IPS DF 19.7 (cell line): Measurements from ENCODE around the gene RPL31.
"Not testable (repeated sequence)": the region's sequence is repeated elsewhere in the genome, so short reads cannot be mapped to it uniquely, and the experiment has no call there.

ENCODE experiments used
- DNase-seq: peaks from one replicate; pipeline ENCODE4 v3.0.0-alpha.2; 2013; ENCODE audit warnings: low read depth, low spot score

RPL31 gene

DNA sequence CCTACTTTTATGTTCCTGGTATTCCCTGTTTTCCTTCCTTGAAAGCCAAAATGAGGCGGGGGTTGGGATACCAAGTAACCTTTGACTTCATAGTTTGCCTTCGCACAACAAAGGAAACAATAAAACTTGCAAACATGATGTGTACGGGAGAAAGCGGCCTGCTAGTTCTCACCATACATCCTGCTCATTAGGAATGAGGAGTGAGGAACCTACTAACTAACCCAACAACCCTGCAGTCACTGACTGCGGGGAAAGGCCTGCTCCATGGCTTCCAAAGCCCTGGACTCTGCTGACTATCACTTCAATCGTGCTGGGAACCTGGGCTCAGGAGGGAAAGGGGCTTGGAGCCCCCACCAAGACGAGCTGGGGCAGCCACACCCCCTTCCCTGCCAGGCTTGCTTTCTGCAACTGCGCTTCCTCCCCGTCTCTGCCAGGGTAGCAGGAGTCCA lies 24.2 kb downstream of the RPL31 start:
- no peak for DNase-seq

DNA sequence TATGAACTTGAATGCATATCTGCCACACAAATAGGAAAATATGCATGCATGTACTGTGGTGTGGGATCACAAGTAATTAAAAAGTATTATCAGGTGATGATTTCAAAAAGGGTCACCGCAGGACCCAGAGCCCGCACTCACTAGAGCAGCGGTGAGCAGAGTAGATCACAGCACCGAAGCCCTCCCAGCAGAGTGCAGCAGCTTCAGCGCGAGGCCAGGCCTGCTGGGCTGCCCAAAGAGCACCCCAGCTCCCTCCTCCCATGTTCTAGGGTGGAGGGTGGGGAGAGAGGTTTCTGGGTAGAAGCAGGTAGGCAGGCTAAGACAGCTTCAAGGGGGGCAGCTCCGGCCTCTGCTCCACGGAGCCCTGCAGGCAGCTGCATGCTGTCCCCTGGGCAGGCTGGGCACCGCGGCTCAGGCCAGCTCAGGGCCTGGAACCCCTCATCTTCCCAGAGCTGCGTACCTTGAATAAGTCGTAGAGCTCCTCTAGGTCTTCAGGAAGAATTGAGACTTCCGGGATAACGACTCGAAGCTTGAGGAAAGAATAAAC lies 24.9 kb downstream of the RPL31 start:
- no peak for DNase-seq

DNA sequence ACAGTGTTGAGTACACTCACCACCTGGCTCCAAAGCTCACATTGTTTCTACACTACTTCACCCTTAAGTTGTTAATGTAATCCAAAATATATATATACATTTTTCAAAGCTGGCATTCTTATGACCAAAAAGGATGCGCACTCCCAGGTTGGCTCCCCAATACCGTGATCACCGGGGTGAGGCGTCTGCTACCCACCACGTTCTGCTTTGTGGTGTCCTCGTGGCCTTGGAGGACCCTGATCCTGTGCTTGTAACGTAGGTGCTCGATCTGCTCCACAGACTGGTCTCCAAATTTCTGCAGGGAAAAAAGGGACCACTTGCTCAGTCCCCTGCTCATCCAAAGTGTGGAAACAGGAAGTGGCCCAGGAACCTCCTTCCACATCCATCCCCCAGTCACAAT lies 25.8 kb downstream of the RPL31 start:
- DNase-seq = no peak

DNA sequence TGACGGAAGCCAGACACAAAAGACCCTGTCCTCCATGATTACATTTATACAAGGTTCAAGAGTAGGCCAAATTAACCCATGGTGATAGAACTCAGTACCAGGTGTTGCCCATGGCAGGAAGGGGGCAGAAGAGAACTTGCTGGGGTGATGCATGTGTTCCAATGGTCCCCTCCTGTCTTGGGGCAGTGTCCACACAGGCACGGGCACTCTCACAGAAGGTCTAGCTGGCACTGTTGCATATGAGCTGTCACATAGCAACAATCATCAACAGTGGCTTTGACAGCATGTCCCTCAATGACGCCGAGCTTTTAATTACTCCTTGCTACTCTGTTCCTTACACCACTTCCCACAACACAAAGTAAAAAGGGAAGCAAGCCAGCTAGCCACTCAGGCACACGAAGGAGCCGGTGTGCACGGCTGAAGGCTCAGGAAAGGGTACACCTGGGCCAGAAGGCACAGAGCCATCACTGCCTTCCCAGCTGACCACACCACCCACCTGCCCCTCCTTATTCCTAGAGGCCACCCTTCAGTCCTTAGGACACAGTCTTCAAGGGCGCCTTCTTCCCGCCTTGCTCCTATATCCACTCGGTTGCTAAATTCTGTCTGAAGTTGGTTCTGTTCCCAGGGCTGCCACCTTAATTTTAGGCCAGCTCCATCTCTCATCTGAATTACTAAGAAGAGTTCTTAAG lies 28.9 kb downstream of the RPL31 start:
- no peak for DNase-seq

DNA sequence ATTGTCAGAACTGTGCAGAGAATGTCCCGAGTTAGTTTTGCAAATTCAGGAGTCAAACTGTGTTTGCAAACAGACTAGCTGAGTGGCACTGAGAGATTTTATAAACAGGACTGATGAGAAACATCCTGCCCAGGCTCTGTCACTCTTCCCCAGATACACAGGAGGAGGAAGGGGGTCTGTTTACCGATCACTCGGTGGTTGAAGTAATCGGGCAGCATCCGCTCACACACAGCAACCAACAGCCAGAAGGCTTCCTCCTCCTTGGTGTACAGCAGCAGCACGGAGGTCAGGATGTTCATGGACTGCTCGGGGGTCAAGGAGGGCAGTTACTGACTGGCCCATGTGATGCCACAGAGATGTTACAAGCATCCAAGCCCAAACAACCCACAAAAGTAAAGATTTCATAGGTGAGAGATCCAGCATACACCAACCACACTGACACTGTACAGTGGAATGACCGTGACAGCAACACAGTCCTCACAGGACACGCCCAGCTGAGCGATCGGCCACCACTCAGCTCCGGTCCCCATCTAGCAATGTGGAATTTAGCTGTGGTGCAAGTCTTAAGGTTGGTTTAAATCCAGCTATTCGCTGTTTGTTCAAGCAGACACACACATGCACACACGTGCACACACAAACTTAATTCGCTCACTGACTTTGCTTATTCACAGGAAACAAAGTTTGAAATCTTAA lies 30.1 kb downstream of the RPL31 start:
- DNase-seq = no peak

DNA sequence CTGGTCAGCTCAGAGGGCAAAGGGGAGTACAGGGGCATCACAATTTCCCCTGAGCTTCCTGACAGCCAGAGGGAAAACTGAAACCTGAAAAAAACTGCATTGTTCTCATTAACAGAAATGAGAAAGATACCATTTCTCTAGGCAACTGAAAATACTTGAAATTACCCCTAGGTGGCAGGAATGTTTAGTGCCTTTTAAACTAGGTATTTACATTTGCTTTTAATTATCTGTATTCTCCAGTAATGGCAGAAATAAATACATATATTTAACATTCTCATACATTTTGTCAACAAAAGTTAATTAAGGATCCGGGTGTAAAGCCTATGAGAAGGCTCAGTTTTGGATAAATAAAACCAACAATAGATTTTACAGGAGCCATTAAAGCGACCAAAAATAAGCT lies 34.5 kb downstream of the RPL31 start:
- no peak for DNase-seq

DNA sequence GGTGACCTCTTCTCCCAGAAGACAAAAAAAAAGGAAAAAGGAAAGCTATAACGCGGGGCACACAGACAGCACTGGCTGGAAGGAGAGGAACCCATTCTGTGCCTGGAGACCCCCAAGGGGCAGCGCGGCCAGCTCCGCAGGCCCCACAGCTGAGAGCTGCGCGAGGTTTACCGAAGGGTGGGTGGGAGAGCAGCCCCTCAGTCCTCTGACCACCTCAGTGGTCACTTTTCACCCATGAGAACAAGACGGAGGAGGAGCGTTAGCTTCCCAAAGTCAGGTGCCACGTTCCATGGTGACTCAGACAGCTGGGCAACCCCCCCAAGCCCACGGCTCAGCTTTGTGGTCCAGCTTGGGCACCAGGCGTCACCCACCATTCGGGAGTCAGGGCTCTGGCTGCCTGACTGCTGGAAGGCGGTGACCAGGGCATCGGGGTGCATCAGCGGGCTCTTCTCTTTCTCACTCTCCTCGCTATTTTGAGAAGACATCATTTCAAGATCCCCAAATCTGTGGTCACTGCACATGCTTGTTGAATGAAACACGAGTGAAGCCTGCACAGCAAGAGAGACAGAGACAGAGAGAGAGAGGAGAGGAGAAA lies 35.2 kb downstream of the RPL31 start:
- DNase-seq = no peak

DNA sequence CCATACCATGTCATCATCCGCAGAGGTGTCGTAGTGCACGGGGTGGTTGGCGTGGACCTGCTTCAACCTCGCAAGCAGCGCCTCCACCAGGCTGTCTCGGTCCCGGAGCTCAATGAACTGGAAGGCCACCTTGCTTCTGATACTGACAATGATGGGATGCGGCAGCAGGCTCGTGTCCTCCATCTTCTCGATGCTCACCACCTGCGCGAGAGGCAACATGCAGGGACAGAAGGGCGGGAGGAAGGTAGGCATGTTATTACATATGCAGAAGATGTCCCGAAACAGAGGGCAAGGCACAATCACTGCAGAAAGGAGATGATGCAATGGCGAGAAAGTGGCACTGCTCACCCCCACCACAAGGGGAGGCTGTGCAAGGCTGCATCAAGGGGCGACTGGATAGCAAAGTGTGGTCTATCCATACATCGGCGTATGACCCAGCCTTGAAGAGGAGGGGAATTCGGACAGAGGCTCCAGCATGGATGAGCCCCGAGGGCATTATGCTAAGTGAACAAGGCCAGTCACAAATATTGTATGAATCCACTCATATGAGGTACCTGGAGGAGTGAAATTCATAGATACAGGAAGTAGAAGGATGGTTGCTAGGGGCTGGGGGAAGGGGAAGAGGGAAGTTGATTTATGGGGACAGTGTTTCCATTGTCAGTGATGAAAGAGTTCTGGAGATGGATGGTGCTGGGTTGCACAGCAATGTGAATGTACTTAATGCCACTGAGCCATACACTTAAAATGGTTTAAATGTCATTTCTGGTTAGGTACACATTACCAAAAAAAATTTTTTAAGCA lies 36.6 kb downstream of the RPL31 start:
- no peak for DNase-seq

DNA sequence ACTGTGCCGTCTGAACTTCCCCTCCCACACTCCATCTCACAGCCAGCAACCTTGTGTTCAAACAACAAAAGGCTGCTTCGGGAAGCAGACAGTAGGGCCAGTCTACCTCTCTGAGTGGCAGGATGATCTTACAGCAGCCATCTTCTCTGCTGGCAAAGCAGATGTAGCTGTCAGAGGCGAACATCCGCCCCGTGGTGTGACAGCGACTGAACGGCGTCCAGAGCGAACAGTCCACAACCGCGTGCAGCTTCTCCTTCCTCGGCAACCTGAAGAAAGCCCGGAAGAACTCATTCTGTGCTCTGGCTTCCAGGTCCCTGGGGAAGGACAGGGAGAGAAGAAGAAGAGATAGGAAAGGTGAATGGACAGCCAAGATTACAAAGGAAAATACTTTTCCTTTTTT lies 38.0 kb downstream of the RPL31 start:
- DNase-seq = no peak

DNA sequence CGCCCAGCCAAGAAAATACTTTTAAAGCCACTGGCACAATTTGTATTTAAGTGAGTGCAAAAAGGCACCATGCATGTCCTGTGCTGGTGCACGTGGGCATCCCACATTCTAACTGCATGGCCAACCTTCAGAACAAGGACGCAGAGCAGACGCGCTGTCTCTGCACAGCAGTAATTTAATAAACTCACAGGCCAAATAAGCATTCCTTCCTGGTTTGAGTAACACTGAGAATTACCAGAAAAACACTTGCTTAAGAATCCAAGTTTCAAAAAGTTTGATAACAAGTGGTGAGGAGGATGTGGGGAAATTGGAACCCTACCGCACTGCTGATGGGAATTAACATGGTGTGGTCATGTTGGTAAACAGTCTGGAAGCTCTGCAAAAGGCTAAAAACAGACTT lies 38.7 kb downstream of the RPL31 start:
- no peak for DNase-seq

DNA sequence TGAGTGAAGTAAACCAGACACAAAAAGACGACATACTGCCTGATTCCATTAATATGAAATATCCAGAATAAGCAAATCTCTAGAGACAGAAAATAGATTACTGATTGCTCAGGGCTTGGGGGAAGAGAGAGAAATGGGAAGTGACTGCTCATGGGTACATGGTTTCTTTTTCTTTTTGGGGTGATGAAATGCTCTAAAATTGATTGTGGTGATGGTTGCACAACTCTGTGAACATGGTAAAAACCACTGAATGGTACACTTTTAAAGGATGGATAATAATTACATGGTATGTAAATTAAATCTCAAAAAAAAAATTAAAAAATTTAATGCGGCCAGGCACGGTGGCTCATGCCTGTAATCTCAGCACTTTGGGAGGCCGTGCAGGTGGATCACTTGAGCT lies 39.3 kb downstream of the RPL31 start:
- DNase-seq = no peak

DNA sequence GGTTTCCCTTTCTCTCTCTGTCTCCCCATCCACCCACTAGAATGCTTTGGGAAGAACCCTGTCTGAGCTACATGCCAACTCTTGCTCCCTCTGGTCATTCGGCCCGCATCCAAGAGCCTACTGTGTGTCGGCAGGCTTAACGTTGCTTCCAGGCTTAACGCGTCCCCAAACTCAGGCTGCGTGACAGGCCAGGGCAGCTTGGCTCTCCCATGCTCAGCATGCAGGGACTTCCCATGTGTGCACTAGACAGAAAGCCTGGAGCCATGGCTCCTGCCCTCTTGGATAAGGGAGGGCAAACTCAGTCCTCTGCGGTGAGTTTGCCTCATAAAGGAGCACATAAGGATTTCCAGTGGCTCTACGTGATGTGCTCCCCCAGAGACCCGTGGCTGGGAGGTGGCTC lies 43.2 kb downstream of the RPL31 start:
- DNase-seq = no peak

DNA sequence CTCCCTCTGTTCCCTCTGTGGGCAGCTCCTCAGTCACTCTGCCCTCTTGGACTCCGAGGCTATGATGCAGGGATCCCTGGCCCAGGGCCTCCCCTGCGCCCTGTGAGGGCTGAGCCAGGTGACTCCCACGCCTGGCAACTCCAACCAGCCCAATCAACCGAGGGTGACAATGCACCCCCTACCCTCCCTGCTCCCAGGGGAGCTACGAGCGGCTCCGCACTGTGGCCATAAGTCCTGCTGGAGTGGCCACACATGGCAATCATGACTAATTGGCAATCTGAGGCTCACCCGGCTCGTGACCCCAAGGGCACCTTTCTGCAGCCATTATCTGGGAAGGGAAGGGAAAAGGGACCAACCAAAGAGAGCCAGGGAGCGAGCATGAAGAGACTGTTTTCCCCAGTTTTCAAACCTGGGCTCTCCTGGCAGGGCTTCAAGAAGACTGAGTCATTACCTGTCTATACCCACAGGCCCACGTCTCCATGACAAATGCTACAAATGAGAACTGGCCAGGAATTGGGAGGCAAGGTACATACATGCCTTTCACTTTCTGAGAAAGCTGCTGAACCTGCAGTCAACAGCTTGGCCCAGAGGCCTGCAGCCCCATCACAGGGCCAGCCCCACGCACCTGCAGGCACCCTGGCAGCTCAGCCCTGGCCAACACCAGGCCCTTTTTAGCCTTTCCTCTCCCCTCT lies 45.1 kb downstream of the RPL31 start:
- no peak for DNase-seq

DNA sequence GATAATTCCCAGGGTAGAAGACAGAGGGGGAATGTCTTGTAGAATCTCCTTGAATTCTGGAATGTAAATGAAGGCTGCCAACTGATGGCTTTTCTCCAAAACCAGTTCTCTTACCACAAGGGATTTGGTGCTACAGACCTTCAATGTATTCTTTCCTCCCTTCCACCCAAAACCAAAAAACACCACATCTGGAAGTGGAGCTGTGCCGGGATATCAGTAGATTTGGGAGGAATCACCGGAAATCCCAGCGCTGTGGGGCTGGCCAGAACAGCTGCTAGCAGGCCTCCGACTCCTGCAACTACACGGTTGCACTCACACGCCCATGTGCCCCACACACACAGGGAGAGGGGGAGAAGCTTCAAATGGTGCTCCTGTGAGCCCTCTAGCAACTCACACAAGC lies 45.7 kb downstream of the RPL31 start:
- DNase-seq = no peak

DNA sequence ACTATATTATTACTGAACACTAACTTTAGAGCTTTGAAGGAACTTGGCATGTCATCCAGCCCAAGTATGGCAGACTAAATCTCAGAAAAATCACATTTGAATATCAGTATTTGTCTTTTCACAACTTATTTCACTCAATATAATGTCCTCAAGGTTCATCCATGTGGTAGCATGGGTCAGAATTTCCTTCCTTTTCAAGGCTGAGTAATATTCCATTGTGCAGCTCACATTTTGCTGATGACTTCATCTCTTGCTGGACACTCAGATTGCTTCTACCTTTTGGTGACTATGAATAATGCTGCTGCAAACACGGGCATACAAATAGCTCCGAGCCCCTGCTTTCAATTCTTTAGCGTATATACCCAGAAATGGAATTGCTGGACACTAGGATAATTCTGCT lies 46.7 kb downstream of the RPL31 start:
- DNase-seq = no peak

DNA sequence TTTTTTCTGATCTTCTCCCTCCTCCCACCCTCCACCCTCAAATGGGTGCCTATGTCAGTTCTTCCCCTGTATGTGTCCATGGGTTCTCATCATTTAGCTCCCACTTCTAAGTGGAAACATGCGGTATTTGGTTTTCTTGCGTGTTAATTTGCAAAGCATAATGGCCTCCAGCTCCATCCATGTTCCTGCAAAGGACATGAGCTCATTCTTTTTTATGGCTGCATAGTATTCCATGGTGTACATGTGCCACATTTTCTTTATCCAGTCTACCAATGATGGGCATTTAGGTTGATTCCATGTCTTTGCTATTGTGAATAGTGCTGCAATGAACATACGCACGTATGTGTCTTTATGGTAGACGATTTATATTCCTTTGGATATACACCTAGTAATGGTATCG lies 48.8 kb downstream of the RPL31 start:
- not testable (repeated sequence) for DNase-seq

DNA sequence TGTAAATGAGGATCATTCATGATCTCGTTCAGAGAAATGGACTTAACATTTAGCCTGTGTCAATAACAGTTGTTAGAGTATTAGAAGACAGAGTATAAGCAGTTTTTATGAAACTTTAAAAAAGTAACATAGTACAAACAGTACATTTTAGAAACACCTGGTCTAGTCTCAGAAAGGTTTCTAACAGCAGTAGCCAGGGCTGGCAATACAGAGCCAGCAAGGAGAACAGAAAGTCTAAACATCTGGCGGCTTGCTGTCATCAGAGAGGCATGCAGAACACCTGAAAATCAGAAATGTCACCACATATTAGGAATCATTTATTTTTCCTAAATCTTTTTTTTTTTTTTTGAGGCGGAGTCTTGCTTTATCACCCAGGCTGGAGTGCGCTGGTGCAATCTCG lies 50.1 kb downstream of the RPL31 start:
- no peak for DNase-seq

DNA sequence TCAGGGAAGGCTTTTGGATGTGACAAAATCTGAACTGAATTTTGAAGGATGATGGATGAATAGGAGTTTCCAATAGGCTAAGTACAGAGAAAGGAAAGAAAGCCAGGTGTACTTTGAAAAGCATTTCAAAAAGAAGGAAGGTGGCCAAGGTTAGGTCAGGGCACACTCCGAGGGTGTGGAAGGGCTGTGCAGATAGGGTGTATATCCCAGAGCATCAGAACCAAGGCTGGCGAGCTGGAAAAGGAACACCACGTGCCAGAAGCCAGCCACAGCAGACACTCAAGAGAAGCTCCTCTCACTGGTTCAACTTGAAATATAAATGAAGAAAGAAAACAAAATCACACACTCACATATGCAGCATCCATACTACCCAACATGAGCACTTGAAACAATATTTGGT lies 51.0 kb downstream of the RPL31 start:
- no peak for DNase-seq
